ENCODE data around the gene AMHR2. TPM values are rescaled to one million over a fixed set of nuclear protein-coding genes. Genes with fewer than 3 reads are reported as not detected.

AMHR2 gene
- total and polyA plus RNA-seq, 2 donors from 2014 or later = not detected

- FAIRE-seq = no peak
- peaks cover 28 to 90% (median 63%) of the 10 kb centered on the region in 3 donors for H3K36me3 ChIP-seq (ENCODE audit: control insufficient read depth in 2 of 3, insufficient read depth in 3 of 3, low read length in 3 of 3)
- H3K4me3 ChIP-seq (ENCODE audit: low read length in 3 of 3) = no peak overlapping the region
- H3K9ac ChIP-seq (ENCODE audit: low read length in 3 of 3) = no peak overlapping the region
- H3K27me3 ChIP-seq (ENCODE audit: control insufficient read depth, insufficient read depth, low read length) = no peaks in the 10 kb centered on the region
- DNase-seq = no peak
- no peaks in the 10 kb centered on the region for H3K9me3 ChIP-seq (ENCODE audit: control insufficient read depth in 2 of 3, insufficient read depth in 1 of 3, low read length in 3 of 3)
- intact Hi-C loops (cut with DNase I) = no loop called here
- H3K27ac ChIP-seq (ENCODE audit: low read depth in 2 of 2, low read length in 2 of 2) = no peak overlapping the region
- peaks cover 0 to 14% (median 9%) of the 10 kb centered on the region in 3 donors for H3K4me1 ChIP-seq (ENCODE audit: control insufficient read depth in 2 of 3, insufficient read depth in 2 of 3, low read depth in 1 of 3, low read length in 3 of 3)
- no peak for TF ChIP-seq CTCF (IDR thresholded peaks at IDR 0.05; ENCODE audit: borderline replicate concordance, extremely low read depth, insufficient read depth)
Measured at GRCh38 chr12:53466640-53467039, 43.0 kb downstream of the AMHR2 start.

GRCh38 chr12:53467082-53467481 lies 43.4 kb downstream of the AMHR2 start:
- Histone ChIP-seq H3K9ac (ENCODE audit: low read length in 3 of 3) (no peak overlapping the region), H3K4me1 (ENCODE audit: control insufficient read depth in 2 of 3, insufficient read depth in 2 of 3, low read depth in 1 of 3, low read length in 3 of 3) (peaks cover under 1 to 14% (median 9%) of the 10 kb centered on the region in 3 donors), H3K9me3 (ENCODE audit: control insufficient read depth in 2 of 3, insufficient read depth in 1 of 3, low read length in 3 of 3) (no peaks in the 10 kb centered on the region), H3K4me3 (ENCODE audit: low read length in 3 of 3) (no peak overlapping the region), H3K36me3 (ENCODE audit: control insufficient read depth in 2 of 3, insufficient read depth in 3 of 3, low read length in 3 of 3) (peaks cover 29 to 90% (median 64%) of the 10 kb centered on the region in 3 donors), H3K27ac (ENCODE audit: low read depth in 2 of 2, low read length in 2 of 2) (no peak overlapping the region), H3K27me3 (ENCODE audit: control insufficient read depth, insufficient read depth, low read length) (no peaks in the 10 kb centered on the region)
- FAIRE-seq (no peak), DNase-seq (no peak)
- intact Hi-C loops (cut with DNase I) = no loop called here
- no peak for TF ChIP-seq CTCF (IDR thresholded peaks at IDR 0.05; ENCODE audit: borderline replicate concordance, extremely low read depth, insufficient read depth)

- H3K27ac ChIP-seq (ENCODE audit: low read depth in 2 of 2, low read length in 2 of 2) = no peak overlapping the region
- FAIRE-seq (no peak), DNase-seq (no peak)
- no peak overlapping the region for H3K4me3 ChIP-seq (ENCODE audit: low read length in 3 of 3)
- intact Hi-C loops (cut with DNase I) = no loop called here
- H3K27me3 ChIP-seq (ENCODE audit: control insufficient read depth, insufficient read depth, low read length) = no peaks in the 10 kb centered on the region
- no peaks in the 10 kb centered on the region for H3K9me3 ChIP-seq (ENCODE audit: control insufficient read depth in 2 of 3, insufficient read depth in 1 of 3, low read length in 3 of 3)
- no peak overlapping the region for H3K9ac ChIP-seq (ENCODE audit: low read length in 3 of 3)
- H3K36me3 ChIP-seq (ENCODE audit: control insufficient read depth in 2 of 3, insufficient read depth in 3 of 3, low read length in 3 of 3) = peaks cover 33 to 90% (median 63%) of the 10 kb centered on the region in 3 donors
- H3K4me1 ChIP-seq (ENCODE audit: control insufficient read depth in 2 of 3, insufficient read depth in 2 of 3, low read depth in 1 of 3, low read length in 3 of 3) = peaks cover 3 to 15% (median 9%) of the 10 kb centered on the region in 3 donors
- TF ChIP-seq CTCF (IDR thresholded peaks at IDR 0.05; ENCODE audit: borderline replicate concordance, extremely low read depth, insufficient read depth) = no peak
Measured at GRCh38 chr12:53467880-53468279, 44.2 kb downstream of the AMHR2 start.

- no peak for FAIRE-seq
- H3K4me3 ChIP-seq (ENCODE audit: low read length in 3 of 3) = no peak overlapping the region
- H3K27me3 ChIP-seq (ENCODE audit: control insufficient read depth, insufficient read depth, low read length) = no peaks in the 10 kb centered on the region
- no peak for TF ChIP-seq CTCF (IDR thresholded peaks at IDR 0.05; ENCODE audit: borderline replicate concordance, extremely low read depth, insufficient read depth)
- no peak overlapping the region for H3K27ac ChIP-seq (ENCODE audit: low read depth in 2 of 2, low read length in 2 of 2)
- H3K9ac ChIP-seq (ENCODE audit: low read length in 3 of 3) = no peak overlapping the region
- intact Hi-C loops (cut with DNase I) = no loop called here
- H3K36me3 ChIP-seq (ENCODE audit: control insufficient read depth in 2 of 3, insufficient read depth in 3 of 3, low read length in 3 of 3) = peaks cover 31 to 89% (median 59%) of the 10 kb centered on the region in 3 donors
- H3K9me3 ChIP-seq (ENCODE audit: control insufficient read depth in 2 of 3, insufficient read depth in 1 of 3, low read length in 3 of 3) = no peaks in the 10 kb centered on the region
- no peak for DNase-seq
- peaks cover 3 to 15% (median 8%) of the 10 kb centered on the region in 3 donors for H3K4me1 ChIP-seq (ENCODE audit: control insufficient read depth in 2 of 3, insufficient read depth in 2 of 3, low read depth in 1 of 3, low read length in 3 of 3)
Measured at GRCh38 chr12:53468282-53468681, 44.6 kb downstream of the AMHR2 start.
